Superior temporal gyrus (tissue), 1 donor: ENCODE data around the gene CITED4.

Experiments
- DNase-seq: peaks from one replicate; pipeline ENCODE4 v3.0.0-alpha.2; 2016; ENCODE audit errors: extremely low spot score

Gene CITED4

GRCh38 chr1:40853885-40854170 is 8.3 kb downstream of the CITED4 start:
- DNase-seq: no peak

GRCh38 chr1:40853113-40853884 is 8.9 kb downstream of the CITED4 start:
- no peak for DNase-seq

DNA sequence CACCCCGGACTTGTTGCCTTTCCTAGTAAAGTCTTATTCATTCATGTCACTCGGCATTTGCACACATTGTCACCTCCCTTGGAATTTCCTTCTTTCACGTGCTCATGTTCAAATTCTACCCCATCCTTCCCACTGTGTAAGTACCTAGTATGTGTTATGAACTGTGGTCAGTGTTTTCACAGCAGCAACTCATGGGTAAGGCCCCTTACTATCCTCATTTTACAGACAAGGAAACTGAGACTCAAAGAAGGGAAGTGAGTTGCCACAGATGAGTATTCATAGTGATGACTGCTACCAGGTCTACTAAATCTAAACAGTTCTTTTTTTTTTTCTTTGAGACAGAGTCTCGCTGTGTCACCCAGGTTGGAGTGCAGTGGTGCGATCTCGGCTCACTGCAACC is 10.5 kb downstream of the CITED4 start:
- DNase-seq: no peak

- DNase-seq: peak; percentile 89
These were observed 12.2 kb downstream of the CITED4 start for GRCh38 chr1:40849801-40850592.

DNA sequence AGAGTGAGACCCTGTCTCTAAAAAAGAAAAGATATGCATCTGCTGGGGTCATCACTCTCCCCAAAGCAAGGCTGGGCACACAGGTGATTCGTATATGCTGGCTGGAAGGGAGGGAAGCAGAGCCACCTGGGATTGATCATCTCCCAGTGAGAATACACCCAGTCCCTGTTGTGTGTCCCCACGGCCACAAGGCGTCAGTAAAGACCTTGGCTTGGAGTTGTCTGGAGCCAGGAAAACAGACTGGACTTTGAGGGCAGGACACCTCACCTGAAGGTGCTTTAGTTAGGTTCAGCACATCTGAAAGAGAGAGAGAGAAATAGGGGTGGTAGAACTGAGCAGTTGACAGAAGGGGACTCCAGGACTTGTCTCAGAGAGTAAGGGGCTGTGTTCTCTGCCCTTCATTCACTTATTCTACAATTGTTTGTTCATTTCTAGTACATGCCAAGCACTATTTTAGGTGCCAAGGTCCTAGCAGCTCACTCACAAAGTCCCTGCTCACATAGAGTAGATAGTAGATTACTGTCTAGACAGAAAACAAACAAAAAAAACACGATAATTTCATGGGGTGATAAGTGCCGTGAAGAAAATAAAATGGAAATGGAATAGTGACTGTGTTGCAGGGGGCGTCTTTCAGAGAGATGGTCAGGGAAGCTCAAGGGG is 13.5 kb downstream of the CITED4 start:
- DNase-seq: peak; percentile 80

DNA sequence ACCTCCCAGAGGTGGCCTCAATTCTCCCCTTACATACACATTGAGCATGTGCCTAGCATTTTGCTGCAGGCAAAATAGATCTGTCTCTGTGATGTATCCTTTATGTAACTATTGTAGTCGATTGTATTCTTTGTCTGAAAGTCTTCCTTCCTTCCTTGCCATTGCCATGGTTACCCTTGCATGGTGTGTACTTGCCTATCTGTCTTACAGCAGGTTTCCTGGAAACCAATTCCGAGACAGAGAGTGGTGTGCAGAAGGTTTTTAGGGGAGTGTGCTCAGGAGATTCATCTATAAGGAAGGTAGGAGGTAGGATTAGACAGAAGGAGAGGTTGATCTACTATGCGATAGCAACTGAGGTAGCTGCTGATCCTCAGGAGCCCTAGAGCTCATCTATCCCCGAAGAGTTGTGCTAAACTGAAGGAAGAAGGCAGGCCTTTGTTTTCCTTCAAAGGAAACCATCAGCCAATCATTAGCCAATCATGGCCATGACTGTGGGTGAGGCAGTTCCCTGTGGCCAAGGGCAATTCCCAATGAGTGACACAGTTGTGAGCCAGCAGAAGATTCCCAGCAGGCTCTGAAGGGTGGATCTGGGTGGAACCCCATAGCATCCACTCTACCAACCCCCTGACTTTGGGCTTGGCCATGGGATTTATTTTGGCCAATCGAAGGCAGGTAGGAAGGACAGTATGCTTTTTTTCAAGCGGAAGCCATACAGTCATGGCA is 15.0 kb downstream of the CITED4 start:
- DNase-seq: peak; percentile 35

GRCh38 chr1:40845895-40846294 is 16.3 kb downstream of the CITED4 start:
- DNase-seq: no peak

- no peak for DNase-seq
These were observed 17.0 kb downstream of the CITED4 start for GRCh38 chr1:40844887-40845878.

GRCh38 chr1:40844079-40844478 is 18.1 kb downstream of the CITED4 start:
- no peak for DNase-seq

DNA sequence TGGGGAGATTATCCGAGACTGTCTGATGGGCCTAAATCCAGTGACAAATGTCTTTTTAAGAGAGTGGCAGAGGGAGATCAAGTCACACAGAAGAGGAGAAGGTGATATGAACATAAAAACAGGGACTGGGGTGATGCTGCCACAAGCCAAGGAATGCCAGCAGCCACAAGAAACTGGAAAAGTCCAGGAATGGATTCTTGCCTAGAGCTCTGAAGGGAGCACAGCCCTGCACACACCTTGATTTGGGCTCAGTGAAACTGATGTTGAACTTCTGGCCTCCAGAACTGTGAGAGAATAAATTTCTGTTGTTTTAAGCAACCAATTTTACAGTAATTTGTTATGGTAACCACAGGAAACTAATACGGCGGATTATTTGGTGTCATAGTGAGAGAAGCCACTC is 19.5 kb downstream of the CITED4 start:
- no peak for DNase-seq

GRCh38 chr1:40842207-40842606 is 20.0 kb downstream of the CITED4 start:
- DNase-seq: no peak

- no peak for DNase-seq
These were observed 20.6 kb downstream of the CITED4 start for GRCh38 chr1:40841602-40842001.

GRCh38 chr1:40840526-40841323 is 21.4 kb downstream of the CITED4 start:
- DNase-seq: no peak

DNA sequence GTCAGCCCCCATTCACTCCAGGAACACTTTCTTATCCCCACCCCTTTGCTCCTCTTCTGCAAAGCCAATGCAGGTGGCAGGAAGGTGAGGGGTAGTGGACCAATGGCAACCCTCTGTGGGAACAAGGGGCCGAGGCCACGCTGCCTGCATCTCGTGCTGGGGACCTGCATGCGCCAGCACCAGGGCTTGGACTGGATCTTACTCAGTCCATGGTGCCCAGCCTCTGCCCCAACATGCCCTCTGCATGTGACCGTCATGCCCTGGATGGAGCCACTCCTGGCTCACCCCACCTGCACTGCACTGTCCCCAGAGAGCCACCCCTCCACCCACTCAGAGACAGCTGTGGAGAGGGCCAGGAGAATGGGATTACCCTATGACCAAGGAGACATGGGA is 22.2 kb downstream of the CITED4 start:
- no peak for DNase-seq

DNA sequence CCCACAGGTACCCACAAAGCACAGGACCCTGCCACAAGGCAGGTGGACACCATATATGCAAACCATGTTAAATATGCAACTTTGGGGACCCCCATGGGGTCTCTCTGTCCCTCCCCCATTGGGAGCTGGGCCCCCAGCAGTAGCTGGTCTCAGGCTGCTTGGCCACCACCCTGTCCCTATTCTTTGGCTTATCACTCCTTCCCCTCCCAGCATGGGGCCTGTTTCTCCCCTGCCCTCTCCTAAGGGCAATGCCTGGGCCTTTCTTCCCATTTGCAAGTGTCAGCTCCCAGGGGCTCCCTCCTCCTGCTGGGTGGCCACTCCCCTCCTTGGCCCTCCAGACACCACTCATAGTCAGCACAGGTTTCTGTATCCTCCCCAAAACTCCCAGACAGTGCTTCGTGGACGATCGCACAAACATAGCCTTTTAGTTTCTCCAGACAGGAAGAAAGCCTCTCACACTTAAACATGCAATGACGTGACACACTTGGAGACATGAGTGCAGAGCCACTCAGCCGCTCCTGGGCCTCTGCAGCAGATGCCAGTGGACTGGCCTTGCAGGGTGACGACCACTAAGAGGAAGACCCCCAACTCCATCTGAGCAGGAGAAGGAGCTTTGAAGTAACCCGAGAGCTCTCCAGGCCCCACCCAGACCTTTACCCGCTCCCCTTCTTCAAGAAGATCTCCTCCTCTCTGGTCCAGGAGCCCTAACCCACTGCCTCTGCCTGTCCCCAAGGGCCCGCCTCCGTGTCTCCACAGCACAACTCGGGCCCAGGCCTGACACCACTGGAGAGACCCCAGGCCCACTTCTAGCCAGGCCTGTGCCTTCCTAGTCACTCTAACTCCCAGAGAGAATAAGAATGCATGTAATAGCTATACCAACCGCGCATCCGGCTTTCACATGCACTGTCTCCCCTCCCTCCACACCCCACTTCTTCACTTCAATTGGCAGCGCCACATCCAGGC is 22.9 kb downstream of the CITED4 start:
- DNase-seq: no peak

DNA sequence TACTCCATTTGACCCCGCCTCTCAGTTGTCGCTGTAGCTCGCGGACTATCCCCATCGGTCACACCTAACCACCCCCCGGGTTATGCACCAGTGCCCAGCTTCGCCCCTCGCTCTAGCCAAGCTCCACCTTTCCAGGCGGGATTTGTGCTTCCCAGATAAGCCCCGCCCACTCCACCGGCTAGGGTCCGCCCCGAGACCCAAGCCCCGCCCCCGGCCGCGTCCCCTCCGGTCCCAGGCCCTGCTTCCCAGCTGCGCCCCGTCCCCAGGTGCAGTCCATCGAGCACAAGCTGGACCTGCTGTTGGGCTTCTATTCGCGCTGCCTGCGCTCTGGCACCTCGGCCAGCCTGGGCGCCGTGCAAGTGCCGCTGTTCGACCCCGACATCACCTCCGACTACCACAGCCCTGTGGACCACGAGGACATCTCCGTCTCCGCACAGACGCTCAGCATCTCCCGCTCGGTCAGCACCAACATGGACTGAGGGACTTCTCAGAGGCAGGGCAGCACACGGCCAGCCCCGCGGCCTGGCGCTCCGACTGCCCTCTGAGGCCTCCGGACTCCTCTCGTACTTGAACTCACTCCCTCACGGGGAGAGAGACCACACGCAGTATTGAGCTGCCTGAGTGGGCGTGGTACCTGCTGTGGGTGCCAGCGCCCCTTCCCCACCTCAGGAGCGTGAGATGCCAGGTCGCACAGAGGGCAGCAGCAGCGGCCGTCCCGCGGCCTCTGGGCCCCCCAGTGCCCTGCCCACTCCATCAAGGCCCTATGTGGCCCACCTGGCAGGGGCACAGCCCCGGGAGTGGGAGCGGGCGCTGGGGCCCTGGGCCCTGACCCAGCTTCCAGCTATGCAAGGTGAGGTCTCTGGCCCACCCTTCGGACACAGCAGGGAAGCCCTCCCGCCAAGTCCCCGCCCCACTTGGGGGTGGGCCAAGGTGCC is 23.9 kb downstream of the CITED4 start:
- no peak for DNase-seq

- no peak for DNase-seq
These were observed 24.6 kb downstream of the CITED4 start for GRCh38 chr1:40837601-40838000.

GRCh38 chr1:40836283-40836682 is 25.9 kb downstream of the CITED4 start:
- no peak for DNase-seq
